Stimulated activated CD4-positive, alpha-beta T cell treated with anti-CD3 and anti-CD28 coated beads, Interleukin-1b, Interleukin-23, amount 100 ng/mL, for 48 hours (primary cell): Measurements from ENCODE around the gene ROR2.

ENCODE experiments used
- DNase-seq: peaks from one replicate; pipeline ENCODE4 v3.0.0-alpha.2; 2020

ROR2 gene

GRCh38 chr9:91864380-91864779 lies 85.6 kb downstream of the ROR2 start:
- no peak for DNase-seq

GRCh38 chr9:91863469-91863868 lies 86.6 kb downstream of the ROR2 start:
- DNase-seq = no peak

GRCh38 chr9:91858213-91859030 lies 91.6 kb downstream of the ROR2 start:
- no peak for DNase-seq

- no peak for DNase-seq
Observed at GRCh38 chr9:91857291-91858212, 92.5 kb downstream of the ROR2 start.

DNA sequence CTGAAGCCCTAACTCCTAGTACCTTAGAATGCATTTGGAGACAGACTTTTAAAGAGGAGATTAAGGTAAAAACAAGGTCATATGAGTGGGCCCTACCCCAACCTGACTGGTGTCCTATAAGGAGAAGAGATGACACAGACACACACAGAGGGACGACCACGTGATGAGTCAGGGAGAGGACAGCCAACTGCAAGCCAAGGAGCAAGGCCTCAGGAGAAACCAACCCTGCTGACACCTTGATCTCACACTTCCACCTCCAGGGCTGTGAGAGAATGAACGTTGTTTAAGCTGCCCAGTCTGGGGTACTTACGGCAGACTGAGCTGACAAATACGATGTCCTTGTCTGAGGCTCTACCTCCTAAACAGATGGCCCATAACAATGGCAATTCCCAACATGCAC lies 93.6 kb downstream of the ROR2 start:
- peak; percentile 25 for DNase-seq

DNA sequence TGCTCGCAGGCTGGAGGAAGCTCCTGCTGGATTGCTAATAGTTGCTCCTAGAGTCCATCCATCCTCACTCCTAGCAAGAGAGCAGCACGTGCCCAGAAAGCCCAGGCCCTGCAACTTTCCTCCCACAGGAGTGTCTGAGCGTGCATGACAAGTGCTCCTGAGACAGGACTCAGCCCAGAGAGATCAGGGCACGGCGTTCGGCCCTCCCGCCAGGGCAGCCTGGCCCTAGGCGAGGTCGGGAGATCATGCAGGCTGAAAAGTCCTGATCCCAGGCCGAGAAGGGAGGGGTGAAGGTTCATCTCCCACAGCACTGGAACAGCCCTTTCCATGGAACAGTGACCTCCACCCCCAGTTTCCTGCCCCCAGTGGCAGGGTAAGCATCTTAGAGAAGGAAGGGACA lies 94.8 kb downstream of the ROR2 start:
- no peak for DNase-seq

GRCh38 chr9:91852801-91853347 lies 97.2 kb downstream of the ROR2 start:
- no peak for DNase-seq

DNA sequence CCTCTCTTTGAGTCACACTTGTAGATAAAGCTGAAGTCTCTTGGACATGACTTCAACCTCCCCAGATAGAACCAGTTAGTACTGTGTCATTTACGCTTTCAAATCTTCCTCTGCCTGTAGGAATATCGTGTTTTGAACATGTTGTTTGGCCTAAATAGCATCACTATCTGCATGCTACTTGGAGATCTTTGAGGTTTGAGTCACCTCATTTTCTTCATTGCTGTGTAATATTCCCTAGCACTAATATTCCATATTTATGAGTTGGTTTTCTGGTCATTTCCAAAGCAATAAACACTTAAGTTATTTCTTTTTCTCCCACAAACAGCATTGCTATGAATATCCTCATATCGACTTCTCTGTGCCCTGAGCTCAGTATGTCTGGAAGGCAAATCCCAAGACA lies 100.3 kb downstream of the ROR2 start:
- no peak for DNase-seq

DNA sequence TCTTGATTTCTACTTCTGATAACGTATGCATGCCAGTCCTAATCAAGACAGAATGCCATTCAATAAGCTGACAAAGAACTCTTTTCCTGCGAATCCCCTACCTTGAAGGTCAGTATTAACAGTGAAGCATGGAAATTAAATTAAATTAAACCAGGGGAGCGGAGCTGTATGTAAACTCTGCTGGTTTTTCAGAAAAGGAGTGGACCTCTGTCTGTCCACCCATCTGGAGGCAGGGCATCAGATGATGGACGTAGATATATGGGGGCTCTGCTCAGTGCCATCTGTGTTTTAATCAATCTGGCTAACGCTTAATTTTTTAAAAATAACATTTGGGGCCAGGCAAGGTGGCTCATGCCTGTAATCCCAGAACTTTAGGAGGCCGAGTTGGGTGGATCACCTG lies 101.9 kb downstream of the ROR2 start:
- no peak for DNase-seq

GRCh38 chr9:91847581-91848091 lies 102.4 kb downstream of the ROR2 start:
- DNase-seq = no peak

DNA sequence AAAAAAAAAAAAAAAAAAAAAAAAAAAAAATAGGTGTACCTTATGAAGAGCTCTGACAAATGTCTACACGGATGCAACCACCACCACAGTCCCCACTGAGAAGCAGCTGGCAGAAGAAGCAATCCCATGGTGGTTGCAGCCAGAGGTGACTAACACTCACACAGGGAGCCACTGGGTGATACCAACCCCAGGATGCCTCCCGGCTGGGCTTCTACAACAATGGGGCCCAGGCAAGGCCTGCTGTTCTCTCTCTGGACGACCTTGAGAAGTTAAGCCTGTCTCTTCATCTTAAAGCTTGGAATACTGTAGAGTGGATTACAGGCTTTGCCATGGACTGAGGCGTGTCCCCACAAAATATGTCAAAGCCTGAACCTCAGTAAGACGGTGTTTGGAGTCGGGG lies 104.1 kb downstream of the ROR2 start:
- DNase-seq = no peak

DNA sequence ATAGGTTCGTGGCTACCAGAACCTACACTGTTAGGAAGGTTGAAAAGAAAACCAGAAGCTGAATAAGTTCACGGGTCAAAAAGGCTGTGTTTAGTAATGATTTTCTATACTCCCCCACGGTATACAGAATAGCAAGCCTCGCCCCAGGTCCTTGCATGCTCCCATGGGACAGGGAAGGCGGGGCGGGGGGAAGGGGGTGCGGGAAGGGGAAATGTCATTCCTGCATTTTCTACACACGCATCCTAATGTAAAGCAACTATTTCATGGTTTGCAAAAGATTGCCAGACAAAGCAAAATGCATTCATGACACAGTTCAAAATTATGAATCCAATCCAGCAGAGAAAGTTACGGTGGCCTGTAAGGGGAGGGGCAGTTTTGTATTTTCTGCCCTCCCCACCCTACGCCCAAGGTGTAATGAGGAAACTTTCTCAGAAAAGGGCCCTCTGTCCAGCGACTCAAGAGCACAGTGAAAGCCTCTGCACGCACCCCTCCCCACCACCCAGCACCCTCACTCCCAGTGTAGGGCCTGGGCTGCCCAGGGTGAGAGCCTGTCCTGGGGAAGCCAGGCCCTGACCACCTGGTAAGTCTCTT lies 105.2 kb downstream of the ROR2 start:
- DNase-seq = no peak

GRCh38 chr9:91844190-91844589 lies 105.8 kb downstream of the ROR2 start:
- no peak for DNase-seq

GRCh38 chr9:91843623-91844148 lies 106.3 kb downstream of the ROR2 start:
- DNase-seq = no peak

DNA sequence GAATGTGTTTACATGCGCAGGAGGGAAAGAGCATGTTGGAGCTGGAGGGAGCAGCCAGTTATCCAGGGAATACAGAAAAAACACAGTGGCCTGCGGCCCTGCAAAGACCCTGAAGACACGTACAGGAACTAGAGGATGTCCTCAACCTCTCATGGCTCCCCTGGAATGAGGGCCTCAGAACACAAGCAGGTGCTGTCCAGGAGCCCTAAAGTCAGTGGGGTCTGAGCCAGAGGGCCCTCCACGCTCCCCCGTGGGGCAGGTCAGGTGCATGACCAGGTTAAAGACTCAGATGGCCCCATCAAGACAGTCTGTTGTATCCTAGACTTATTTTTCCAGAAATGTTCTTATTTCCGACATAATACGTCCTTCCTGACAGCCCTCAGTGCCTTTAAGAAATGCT lies 106.9 kb downstream of the ROR2 start:
- no peak for DNase-seq

DNA sequence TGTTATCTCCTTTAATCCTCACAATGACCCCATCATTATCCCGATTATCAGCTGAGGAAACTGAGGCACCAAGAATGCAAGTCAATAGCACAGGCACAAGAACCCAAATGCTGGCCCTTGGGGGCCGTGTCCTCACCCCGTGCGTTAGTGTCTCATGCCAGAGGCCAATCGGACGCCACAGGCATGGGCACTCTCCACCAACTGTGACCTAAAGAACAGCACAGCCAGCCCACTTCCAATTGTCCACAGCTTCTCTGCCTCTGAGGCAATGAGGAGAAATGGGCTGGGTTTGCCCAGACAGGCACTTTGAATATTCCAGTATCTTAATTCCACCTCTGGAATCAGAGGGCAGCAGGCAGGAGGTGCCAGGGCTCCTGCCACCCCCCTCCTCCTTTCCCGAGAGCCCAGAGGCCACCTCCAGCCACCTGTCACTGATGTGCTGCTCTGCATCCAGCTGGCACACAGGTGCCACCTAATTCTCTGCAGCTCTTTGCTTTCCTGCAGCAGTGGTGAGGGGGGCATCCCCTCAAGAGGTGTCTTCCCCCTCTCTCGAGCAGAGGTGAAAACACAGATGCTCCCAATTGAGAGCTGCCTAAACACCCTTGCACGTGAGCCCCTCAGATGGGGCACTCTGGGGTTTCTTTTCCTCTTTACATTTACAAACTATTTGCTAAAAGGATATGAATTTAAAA lies 107.5 kb downstream of the ROR2 start:
- no peak for DNase-seq

DNA sequence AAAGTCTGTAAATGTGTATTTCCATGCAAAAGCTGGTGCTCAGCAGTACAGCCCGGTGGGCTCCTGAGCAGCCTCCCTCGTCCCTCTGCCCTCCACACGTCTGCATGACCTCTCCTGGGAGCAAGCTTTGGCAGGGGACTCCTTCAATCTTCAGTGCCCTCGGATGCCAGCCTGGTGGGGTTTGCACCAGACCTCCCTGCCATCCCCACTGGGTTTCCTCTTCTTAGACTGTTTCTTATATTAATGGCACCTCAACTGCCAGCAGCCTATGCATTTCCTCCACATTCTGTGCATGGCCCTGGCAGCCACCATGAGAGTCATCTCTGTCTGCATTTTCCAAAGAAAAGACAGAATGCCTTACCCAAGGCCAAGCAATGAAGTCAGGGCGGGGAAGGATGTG lies 108.4 kb downstream of the ROR2 start:
- no peak for DNase-seq

DNA sequence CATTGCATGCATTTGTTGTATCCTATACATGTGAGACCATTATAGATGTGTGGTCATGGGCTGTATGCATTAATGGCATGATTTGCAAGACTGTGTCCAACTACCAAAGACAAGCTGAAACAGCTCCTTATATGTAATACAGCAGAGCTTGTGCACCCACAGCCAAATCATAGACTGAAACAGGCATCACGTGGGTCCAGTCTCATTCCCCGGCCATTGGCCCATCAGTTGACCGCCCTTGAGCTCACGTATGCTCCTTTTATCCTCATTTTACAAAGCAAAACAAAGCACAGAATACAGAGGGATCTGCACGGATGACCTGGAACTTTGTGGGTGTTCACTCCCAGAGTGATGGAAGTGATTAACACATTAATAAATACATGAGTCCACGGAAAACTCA lies 109.1 kb downstream of the ROR2 start:
- DNase-seq = no peak

- no peak for DNase-seq
Observed at GRCh38 chr9:91840469-91840868, 109.6 kb downstream of the ROR2 start.

DNA sequence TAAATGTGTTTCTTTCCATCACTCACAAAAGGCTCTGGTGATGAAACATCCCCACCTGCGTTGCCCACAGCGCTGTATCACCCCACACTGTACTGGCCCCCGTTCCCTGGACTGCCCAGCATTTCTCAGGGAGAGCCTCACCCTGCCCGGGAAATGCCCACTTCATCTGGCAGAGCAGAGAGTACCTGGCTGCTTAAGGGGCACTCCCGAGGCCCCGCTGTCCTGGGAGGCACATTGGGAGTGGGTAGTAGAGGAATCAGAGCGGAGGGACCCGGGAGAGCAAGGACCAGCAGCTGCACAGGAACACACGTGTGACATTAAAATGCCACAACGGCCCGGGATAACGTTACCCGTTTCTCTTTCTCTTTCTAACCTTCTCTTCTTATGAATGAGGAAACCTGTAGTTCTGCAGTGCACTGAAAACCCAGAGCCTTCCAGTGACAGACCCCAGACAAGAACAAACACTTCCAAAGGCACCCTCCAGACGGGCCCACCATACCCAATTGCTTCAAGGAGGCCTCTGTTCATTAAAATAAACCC lies 110.0 kb downstream of the ROR2 start:
- DNase-seq = no peak

- DNase-seq = no peak
Observed at GRCh38 chr9:91837981-91838731, 111.9 kb downstream of the ROR2 start.
